Astrocyte of the spinal cord (primary cell): ENCODE data around the gene GABBR2.

Source experiments
- DNase-seq: peaks from one replicate; pipeline ENCODE4 v3.0.0; 2011; ENCODE audit warnings: low read depth, low spot score
- H3K4me3 ChIP-seq: 2 replicates; pipeline ENCODE4 v1.5.1; 2011; ENCODE audit warnings: low read depth, mild to moderate bottlenecking, low read length, moderate library complexity
- in situ Hi-C: cut with HindIII; loops from 2 replicates; pipeline ENCODE4 v1.10.0; 2017; ENCODE audit warnings: low sequenced_read_pairs
- TF ChIP-seq, protein P1 (sequence below): IDR thresholded peaks from 2 replicates; pipeline ENCODE4 v1.5.1; 2012; ENCODE audit warnings: low read depth, mild to moderate bottlenecking, low read length, inconsistent platforms

GABBR2 gene

GRCh38 chr9:98324801-98325200 is 383.9 kb downstream of the GABBR2 start:
- TF ChIP-seq, protein P1, sequence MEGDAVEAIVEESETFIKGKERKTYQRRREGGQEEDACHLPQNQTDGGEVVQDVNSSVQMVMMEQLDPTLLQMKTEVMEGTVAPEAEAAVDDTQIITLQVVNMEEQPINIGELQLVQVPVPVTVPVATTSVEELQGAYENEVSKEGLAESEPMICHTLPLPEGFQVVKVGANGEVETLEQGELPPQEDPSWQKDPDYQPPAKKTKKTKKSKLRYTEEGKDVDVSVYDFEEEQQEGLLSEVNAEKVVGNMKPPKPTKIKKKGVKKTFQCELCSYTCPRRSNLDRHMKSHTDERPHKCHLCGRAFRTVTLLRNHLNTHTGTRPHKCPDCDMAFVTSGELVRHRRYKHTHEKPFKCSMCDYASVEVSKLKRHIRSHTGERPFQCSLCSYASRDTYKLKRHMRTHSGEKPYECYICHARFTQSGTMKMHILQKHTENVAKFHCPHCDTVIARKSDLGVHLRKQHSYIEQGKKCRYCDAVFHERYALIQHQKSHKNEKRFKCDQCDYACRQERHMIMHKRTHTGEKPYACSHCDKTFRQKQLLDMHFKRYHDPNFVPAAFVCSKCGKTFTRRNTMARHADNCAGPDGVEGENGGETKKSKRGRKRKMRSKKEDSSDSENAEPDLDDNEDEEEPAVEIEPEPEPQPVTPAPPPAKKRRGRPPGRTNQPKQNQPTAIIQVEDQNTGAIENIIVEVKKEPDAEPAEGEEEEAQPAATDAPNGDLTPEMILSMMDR = no peak
- H3K4me3 ChIP-seq = no peak overlapping the region
- in situ Hi-C loops = no loop called here

GRCh38 chr9:98323831-98324135 is 385.0 kb downstream of the GABBR2 start:
- in situ Hi-C loops = no loop called here
- TF ChIP-seq, protein P1 = no peak
- H3K4me3 ChIP-seq = no peak overlapping the region
- DNase-seq = no peak

More at GRCh38 chr9:98324801-98325200, 383.9 kb downstream of the GABBR2 start:
- no peak for DNase-seq

DNA sequence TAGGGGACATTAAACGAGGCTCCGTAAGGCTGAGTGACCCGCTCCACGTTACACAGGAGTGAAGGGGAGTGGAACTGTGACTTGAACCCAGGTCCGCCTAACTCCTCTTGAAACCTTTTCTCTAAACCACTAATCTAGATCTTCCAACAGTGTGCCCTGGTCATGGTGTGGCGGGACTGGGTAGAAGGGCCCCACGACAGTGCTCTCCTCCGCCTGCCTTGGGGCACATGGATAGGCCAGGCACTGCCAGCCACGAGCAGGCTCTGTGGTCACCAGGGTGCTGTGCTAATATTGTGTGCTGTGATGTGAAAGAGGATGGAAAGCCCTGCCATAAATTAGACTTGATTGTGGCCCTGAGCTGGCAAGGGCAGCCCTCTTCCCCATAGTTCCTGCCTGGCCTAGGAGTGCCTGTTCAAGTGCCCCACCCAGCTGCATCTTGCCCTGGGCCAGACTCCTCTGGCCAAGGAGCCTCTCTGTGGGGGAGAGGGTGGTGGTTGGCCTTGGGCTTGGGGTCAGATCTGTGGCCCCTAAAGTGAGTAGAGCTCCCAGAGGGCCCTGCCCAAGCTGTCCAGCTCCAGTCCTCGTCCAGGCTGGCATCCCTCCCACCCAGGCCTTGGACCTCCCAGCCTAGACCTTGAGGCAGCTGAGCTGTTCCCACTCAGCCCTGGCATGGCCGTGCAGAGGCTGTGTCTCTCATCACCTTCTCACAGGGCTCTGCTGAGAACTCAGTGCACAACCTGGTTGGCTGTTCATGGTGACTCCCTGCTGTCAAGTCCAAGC is 385.5 kb downstream of the GABBR2 start:
- in situ Hi-C loops = no loop called here
- H3K4me3 ChIP-seq = no peak overlapping the region
- no peak for DNase-seq
- TF ChIP-seq, protein P1 = no peak

GRCh38 chr9:98321269-98321668 is 387.5 kb downstream of the GABBR2 start:
- no peak for DNase-seq
- TF ChIP-seq, protein P1 = no peak
- no peak overlapping the region for H3K4me3 ChIP-seq
- in situ Hi-C loops = no loop called here

- TF ChIP-seq, protein P1 = no peak
- in situ Hi-C loops = no loop called here
- peak; percentile 50 for DNase-seq
- H3K4me3 ChIP-seq = no peak overlapping the region
Measured at GRCh38 chr9:98318834-98319478, 389.8 kb downstream of the GABBR2 start.

DNA sequence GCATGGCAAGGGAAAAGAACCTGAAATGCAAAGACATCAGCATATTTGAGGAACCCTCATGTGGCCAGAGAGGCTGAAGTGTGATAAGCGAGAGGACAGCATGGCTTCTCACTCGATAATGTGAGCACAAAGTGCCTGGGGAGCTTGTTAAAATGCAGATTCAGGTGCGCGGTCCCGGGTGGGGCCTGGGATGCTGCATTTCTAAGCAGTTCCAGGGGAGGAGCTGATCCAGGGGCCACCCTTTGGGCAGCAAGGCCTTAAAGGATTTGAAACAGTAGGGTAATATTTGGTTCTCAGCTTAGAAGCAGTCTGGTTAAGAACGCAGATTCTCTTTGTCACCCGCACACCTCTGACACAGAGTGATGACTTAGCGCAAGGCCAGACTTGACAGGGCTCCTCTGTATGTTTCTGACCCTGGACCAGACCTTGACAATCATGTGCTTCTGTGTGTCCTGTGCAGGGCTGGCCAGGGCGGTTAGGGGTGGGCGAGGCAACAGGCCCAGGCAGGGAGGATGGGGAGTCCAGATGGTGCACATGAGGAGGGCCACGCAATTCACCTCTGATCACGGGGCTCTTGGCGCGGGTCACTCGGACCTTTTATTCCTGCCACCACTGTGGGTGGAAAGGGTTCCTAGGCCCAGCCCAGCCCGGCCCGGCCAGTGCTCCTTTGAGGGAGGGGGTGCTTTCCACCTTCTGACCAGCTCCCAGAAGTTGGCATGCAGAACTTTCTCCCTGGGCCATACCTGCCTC is 390.5 kb downstream of the GABBR2 start:
- DNase-seq = no peak
- no peak overlapping the region for H3K4me3 ChIP-seq
- in situ Hi-C loops = no loop called here
- TF ChIP-seq, protein P1 = no peak
